ENCODE measurements around the gene OR4F16.
"Not testable (repeated sequence)": the region's sequence is repeated elsewhere in the genome, so short reads cannot be mapped to it uniquely, and the experiment has no call there.

Gene OR4F16
- total RNA-seq, result 0 reads per million in 2 donors

- not testable (repeated sequence) for DNase-seq
These were observed at the start of gene OR4F16 for GRCh38 chr1:686554-686953. Gene OR4F16 (minus strand): TSS chr1:686654. CDS start chr1:686654, 0 bp downstream.

- DNase-seq, result not testable (repeated sequence)
These were observed 47.2 kb upstream of the OR4F16 start for GRCh38 chr1:733649-734048.

GRCh38 chr1:727040-727439 lies 40.6 kb upstream of the OR4F16 start:
- not testable (repeated sequence) for DNase-seq

All from T-helper 9 cell (primary cell).